AG04450 (cell line): ENCODE results near the gene ATP6V1C2. TPM values are rescaled to one million over a fixed set of nuclear protein-coding genes. Genes with fewer than 3 reads are reported as not detected.

Experiments used
- CTCF ChIA-PET: fragments of 300-600, 350-600 bp; formaldehyde crosslinking; extraction: SDS; loops from one replicate; lab custom pipeline; 2022; ENCODE audit warnings: antibody characterized with exemption, inconsistent platforms; lab: Charles Lee
- POLR2A ChIA-PET: fragments of 350-600 bp; formaldehyde crosslinking; extraction: SDS; loops from one replicate; lab custom pipeline; 2021; ENCODE audit warnings: antibody characterized with exemption, inconsistent platforms; lab: Yijun Ruan, JAX
- DNase-seq: peaks from one replicate; pipeline ENCODE4 v3.0.0-alpha.2; 2011; ENCODE audit warnings: low read depth, low spot score
- H3K27ac ChIP-seq: one replicate; pipeline ENCODE4 v1.5.1; 2012; ENCODE audit warnings: low read depth, low read length, control low read depth
- H3K27me3 ChIP-seq: one replicate; pipeline ENCODE4 v1.6.0; 2012; ENCODE audit warnings: low read length; ENCODE audit not compliant: control insufficient read depth, insufficient read depth
- H3K4me3 ChIP-seq: 2 replicates; pipeline ENCODE4 v1.5.1; 2011; ENCODE audit warnings: mild to moderate bottlenecking, low read depth, low read length, control low read depth
- H3K9me3 ChIP-seq: 2 replicates; pipeline ENCODE4 v1.5.1; 2012; ENCODE audit warnings: low read length; ENCODE audit not compliant: control insufficient read depth, insufficient read depth
- polyA plus RNA-seq: library from polyadenylated mRNA; depleted of rRNA; stranded (reverse); fragments of >200 nt; gene quantifications from 2 replicates; pipeline ENCODE4 v1.2.3, GENCODE V29; 2011
- TF ChIP-seq, protein P1 (sequence below): IDR thresholded peaks from 2 replicates; pipeline ENCODE4 v1.5.1; 2011; ENCODE audit warnings: low read depth, low read length, control low read depth, inconsistent platforms

The ATP6V1C2 gene
- polyA plus RNA-seq, 1 experiment, result 0.14 TPM

DNA sequence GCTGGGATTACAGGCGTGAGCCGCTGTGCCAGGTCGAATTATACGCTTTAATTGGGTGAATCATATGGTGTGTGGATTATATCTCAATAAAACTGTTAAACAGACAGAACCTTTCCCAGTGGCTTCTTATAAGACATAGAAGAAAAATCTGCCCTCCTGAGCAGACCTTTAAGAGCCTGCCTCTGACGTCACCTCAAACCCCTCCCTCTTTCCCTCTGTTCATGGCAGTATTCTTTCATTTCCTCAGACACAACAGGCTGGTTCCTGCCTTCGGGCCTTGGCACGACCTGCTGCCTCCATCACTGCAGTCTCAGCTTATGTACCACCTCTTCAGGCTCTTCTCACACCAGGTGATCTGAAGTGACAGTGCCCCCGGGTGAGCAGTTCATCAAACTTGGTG, 105.2 kb downstream of the ATP6V1C2 start:
- no peak overlapping the region for H3K27ac ChIP-seq
- TF ChIP-seq, protein P1, sequence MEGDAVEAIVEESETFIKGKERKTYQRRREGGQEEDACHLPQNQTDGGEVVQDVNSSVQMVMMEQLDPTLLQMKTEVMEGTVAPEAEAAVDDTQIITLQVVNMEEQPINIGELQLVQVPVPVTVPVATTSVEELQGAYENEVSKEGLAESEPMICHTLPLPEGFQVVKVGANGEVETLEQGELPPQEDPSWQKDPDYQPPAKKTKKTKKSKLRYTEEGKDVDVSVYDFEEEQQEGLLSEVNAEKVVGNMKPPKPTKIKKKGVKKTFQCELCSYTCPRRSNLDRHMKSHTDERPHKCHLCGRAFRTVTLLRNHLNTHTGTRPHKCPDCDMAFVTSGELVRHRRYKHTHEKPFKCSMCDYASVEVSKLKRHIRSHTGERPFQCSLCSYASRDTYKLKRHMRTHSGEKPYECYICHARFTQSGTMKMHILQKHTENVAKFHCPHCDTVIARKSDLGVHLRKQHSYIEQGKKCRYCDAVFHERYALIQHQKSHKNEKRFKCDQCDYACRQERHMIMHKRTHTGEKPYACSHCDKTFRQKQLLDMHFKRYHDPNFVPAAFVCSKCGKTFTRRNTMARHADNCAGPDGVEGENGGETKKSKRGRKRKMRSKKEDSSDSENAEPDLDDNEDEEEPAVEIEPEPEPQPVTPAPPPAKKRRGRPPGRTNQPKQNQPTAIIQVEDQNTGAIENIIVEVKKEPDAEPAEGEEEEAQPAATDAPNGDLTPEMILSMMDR, result no peak
- no peaks in the 10 kb centered on the region; the same call in 1 of the 2 replicates for H3K9me3 ChIP-seq
- H3K4me3 ChIP-seq, result no peak overlapping the region
- H3K27me3 ChIP-seq, result peaks cover 52% of the 10 kb centered on the region
- ChIA-PET CTCF (interaction anchor here (1.6 kb wide), 1 partner anchor 9 kb away, joined by 8 read pairs; no protein-coding TSS in a partner anchor), POLR2A (no interaction called here)
- DNase-seq, result no peak

DNA sequence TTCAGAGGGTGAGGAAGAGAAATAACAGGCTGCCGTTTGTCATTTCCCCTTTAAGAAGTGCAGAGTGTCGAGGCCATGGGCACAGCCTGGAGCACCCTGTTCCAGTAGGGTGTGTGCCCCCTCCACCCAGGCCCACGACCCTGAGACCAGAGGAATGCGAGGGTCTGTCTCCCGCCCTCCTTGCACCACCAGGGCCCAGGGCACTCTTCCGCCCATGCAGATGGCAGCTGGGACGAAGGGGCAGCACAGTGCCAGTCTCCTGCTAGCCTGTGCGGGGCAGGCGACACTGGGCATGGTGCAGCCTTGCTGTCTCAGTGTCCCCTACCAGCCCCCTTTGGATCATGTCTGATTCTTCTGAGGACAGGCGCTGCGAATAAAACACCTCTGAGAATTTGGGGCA, 106.9 kb downstream of the ATP6V1C2 start:
- no peak for DNase-seq
- Histone ChIP-seq H3K27ac (no peak overlapping the region), H3K27me3 (peaks cover 52% of the 10 kb centered on the region), H3K9me3 (no peaks in the 10 kb centered on the region; the same call in 1 of the 2 replicates), H3K4me3 (no peak overlapping the region)
- ChIA-PET CTCF (no interaction called here), POLR2A (no interaction called here)
- TF ChIP-seq, protein P1, result no peak

DNA sequence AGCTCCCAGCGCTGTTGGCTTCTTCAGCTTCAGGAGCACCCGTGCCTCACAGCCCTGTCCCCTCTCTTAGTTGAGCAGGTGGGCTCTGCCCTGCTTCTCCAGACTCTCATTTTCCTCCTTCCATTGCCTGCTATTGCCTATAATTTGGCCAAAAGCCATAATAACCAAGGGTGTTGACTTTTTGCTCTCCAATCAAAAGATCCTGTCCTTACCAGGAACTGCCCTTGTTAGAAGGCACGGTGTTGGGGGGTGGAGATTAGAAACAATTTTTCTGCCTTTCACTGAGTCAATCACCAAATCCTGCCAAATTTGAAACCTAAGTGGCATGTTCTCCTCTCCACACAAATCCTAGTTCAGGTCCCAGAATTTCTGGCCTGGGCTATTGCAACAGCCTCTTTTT, 107.9 kb downstream of the ATP6V1C2 start:
- no peak overlapping the region for H3K27ac ChIP-seq
- no peak overlapping the region for H3K4me3 ChIP-seq
- ChIA-PET POLR2A (no interaction called here), CTCF (interaction anchor here (1.2 to 8.4 kb wide), 3 partner anchors 10 to 302 kb away, joined by 3 to 360 read pairs (median 176); a partner anchor contains a TSS)
- no peaks in the 10 kb centered on the region; the same call in 1 of the 2 replicates for H3K9me3 ChIP-seq
- peaks cover 46% of the 10 kb centered on the region for H3K27me3 ChIP-seq
- TF ChIP-seq, protein P1, result no peak
- DNase-seq, result no peak

DNA sequence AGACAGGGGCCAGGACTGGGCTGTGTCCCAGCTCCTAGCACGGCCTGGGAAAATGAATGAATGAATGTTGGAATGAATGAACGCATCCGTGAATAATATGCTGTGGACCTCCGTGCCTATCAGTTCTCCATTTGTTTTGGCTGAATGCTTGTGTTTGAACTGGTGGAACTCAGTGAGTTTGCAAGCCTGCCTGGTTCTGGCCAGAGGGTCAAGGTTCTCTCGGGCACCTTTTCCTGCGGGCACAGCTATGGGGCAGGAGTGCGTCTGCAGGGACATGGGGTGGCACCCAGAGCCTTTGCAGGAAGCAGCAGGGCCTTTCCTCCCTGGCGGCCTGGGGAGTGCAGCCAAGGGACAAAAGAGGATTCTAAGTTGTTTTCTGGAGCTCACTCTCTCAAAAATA, 108.8 kb downstream of the ATP6V1C2 start:
- Histone ChIP-seq H3K27me3 (peaks cover 44% of the 10 kb centered on the region), H3K27ac (no peak overlapping the region), H3K9me3 (no peaks in the 10 kb centered on the region; the same call in 1 of the 2 replicates), H3K4me3 (no peak overlapping the region)
- ChIA-PET CTCF (interaction anchor here (1.0 to 8.4 kb wide), 4 partner anchors 9 to 302 kb away, joined by 3 to 360 read pairs (median 90); a partner anchor contains a TSS), POLR2A (no interaction called here)
- DNase-seq, result no peak
- TF ChIP-seq, protein P1, result no peak

DNA sequence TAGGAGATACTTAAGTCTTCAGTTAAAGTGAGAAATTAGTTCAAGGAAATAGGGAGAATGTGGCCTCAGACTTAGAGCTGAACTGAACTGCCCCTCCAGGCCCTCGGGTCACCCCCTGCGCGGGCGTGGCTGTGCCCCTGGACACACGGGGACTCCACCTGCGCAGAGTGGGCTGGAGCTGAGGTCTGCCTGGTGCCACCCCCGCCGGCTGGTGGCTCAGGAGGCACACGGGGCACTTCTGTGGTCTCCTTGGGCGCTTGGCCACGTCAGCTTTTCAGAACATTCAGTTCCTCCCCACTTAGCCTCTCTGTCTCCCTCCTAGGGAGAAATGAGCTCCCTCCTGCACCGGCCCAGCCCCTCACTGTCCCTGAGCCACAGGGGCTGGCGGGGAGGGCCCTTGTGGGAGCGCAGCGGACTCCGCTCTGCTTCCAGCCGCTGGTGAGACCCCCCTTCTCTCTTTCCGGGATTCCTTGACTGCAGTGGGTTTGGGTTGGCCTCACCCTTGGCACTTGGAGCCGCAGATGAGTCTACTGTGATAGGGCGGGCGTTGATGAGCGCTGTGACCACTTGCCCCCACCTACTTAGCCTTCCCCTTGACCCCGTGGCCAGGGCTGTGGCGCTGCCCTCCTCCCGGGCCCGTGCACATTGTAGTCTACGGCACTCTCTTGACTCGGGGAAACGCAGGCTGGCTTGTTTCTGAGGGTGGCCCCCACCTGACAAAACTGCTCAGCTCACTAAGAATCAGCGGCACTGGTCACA, 109.4 kb downstream of the ATP6V1C2 start:
- ChIA-PET POLR2A (no interaction called here), CTCF (interaction anchor here (1.0 to 8.4 kb wide), 7 partner anchors 8 to 301 kb away, joined by 3 to 360 read pairs (median 8); a partner anchor contains a TSS)
- Histone ChIP-seq H3K27ac (no peak overlapping the region), H3K9me3 (no peaks in the 10 kb centered on the region; the same call in 1 of the 2 replicates), H3K4me3 (no peak overlapping the region), H3K27me3 (peaks cover 40% of the 10 kb centered on the region)
- no peak for DNase-seq
- TF ChIP-seq, protein P1, result no peak
